Hepatocyte (in vitro differentiated cells): ENCODE measurements around the gene KIF6. TPM values are rescaled to one million over a fixed set of nuclear protein-coding genes. Genes with fewer than 3 reads are reported as not detected.

Experiments used
- DNase-seq: peaks from one replicate; pipeline ENCODE4 v3.0.0-alpha.2; 2016; ENCODE audit warnings: low spot score
- H2AFZ ChIP-seq: fragments of 200-600 bp; sonication (generic); 2 replicates; pipeline ENCODE4 v1.6.0; 2016; ENCODE audit warnings: antibody characterized with exemption, mild to moderate bottlenecking
- H3K27ac ChIP-seq: fragments of 200-600 bp; sonication (generic); 2 replicates; pipeline ENCODE4 v1.5.1; 2016; ENCODE audit warnings: mild to moderate bottlenecking
- H3K27me3 ChIP-seq: fragments of 200-600 bp; sonication (generic); 2 replicates; pipeline ENCODE4 v1.6.1; 2016
- H3K36me3 ChIP-seq: fragments of 200-600 bp; sonication (generic); replicated peaks from 2 replicates; pipeline ENCODE4 v1.5.1; 2016; ENCODE audit warnings: low read depth; ENCODE audit not compliant: insufficient read depth
- H3K4me1 ChIP-seq: fragments of 200-600 bp; sonication (generic); 2 replicates; pipeline ENCODE4 v1.5.1; 2016; ENCODE audit warnings: mild to moderate bottlenecking, moderate library complexity; ENCODE audit not compliant: insufficient read depth
- H3K4me2 ChIP-seq: fragments of 200-600 bp; sonication (generic); 2 replicates; pipeline ENCODE4 v1.6.0; 2016
- H3K4me3 ChIP-seq: fragments of 200-600 bp; sonication (generic); 2 replicates; pipeline ENCODE4 v1.5.1; 2016; ENCODE audit warnings: mild to moderate bottlenecking
- H3K79me2 ChIP-seq: fragments of 200-600 bp; sonication (generic); 2 replicates; pipeline ENCODE4 v1.6.0; 2017; ENCODE audit warnings: mild to moderate bottlenecking
- H3K9me2 ChIP-seq: fragments of 200-600 bp; sonication (generic); replicated peaks from 2 replicates; pipeline ENCODE4 v1.6.0; 2017; ENCODE audit warnings: mild to moderate bottlenecking; ENCODE audit not compliant: insufficient read depth
- H3K9me3 ChIP-seq: fragments of 200-600 bp; sonication (generic); 2 replicates; pipeline ENCODE4 v1.5.1; 2016; ENCODE audit warnings: low read depth, mild to moderate bottlenecking
- H4K20me1 ChIP-seq: fragments of 200-600 bp; sonication (generic); 2 replicates; pipeline ENCODE4 v1.6.0; 2016; ENCODE audit warnings: mild to moderate bottlenecking; ENCODE audit not compliant: insufficient read depth, poor library complexity, severe bottlenecking
- CTCF ChIP-seq: fragments of 200-600 bp; sonication (generic); IDR thresholded peaks from 2 replicates; pipeline ENCODE4 v1.5.1; 2016; ENCODE audit warnings: antibody characterized with exemption, mild to moderate bottlenecking; ENCODE audit not compliant: poor library complexity
- EZH2 ChIP-seq: fragments of 200-600 bp; sonication (generic); IDR thresholded peaks from 2 replicates; pipeline ENCODE4 v1.6.1; 2016; ENCODE audit warnings: antibody characterized with exemption, mild to moderate bottlenecking, borderline replicate concordance
- EZH2phosphoT487 ChIP-seq: fragments of 200-600 bp; sonication (generic); IDR thresholded peaks from one replicate; pipeline ENCODE4 v1.6.1; 2018; ENCODE audit warnings: antibody characterized with exemption, mild to moderate bottlenecking, low read depth, moderate library complexity; ENCODE audit not compliant: unreplicated experiment, severe bottlenecking
- WGBS: methylation state at CpG from one replicate; pipeline ENCODE4 v1.1.6; 2016; ENCODE audit warnings: low lambda C conversion rate; ENCODE audit errors: missing lambda C conversion rate; 5-methylcytosine and 5-hydroxymethylcytosine counted together
- polyA plus RNA-seq: library from polyadenylated mRNA; unstranded; fragments of >200 nt; fragmentation: Nextera tagmentation; extraction: Ambion mirVana; gene quantifications from 2 replicates; pipeline ENCODE4 v1.2.1, GENCODE V29; 2016
- total RNA-seq: library from RNA; depleted of rRNA; stranded (reverse); fragments of >200 nt; gene quantifications from 2 replicates; pipeline ENCODE4 v1.2.3, GENCODE V29; 2014

KIF6 gene
- total and polyA plus RNA-seq, 2 experiments from 2014 or later = 0.87 to 2.3 TPM

- H4K20me1 ChIP-seq = no peaks in the 10 kb centered on the region
- no peak overlapping the region for H3K4me2 ChIP-seq
- no peak overlapping the region for H3K4me3 ChIP-seq
- H3K79me2 ChIP-seq = no peaks in the 10 kb centered on the region
- DNase-seq = no peak
- no peak overlapping the region for H2AFZ ChIP-seq
- H3K4me1 ChIP-seq = no peaks in the 10 kb centered on the region
- H3K27me3 ChIP-seq = no peaks in the 10 kb centered on the region
- no peaks in the 10 kb centered on the region for H3K9me2 ChIP-seq
- H3K36me3 ChIP-seq = no peaks in the 10 kb centered on the region
- no peak for TF ChIP-seq EZH2phosphoT487
- TF ChIP-seq EZH2 = no peak
- TF ChIP-seq CTCF = no peak
- H3K9me3 ChIP-seq = no peaks in the 10 kb centered on the region
- WGBS = 59% methylated on average over 2 of the region's 2 CpGs
- no peak overlapping the region for H3K27ac ChIP-seq
Observed at GRCh38 chr6:39451831-39452230, 273.4 kb downstream of the KIF6 start.

- Histone ChIP-seq H3K36me3 (no peaks in the 10 kb centered on the region), H4K20me1 (no peaks in the 10 kb centered on the region), H2AFZ (no peak overlapping the region), H3K9me3 (no peaks in the 10 kb centered on the region), H3K4me3 (no peak overlapping the region), H3K27ac (no peak overlapping the region), H3K9me2 (no peaks in the 10 kb centered on the region), H3K79me2 (no peaks in the 10 kb centered on the region), H3K27me3 (no peaks in the 10 kb centered on the region), H3K4me1 (no peaks in the 10 kb centered on the region), H3K4me2 (no peak overlapping the region)
- 93% methylated on average over 5 of the region's 5 CpGs for WGBS
- TF ChIP-seq EZH2phosphoT487 (no peak), CTCF (no peak), EZH2 (no peak)
- DNase-seq = no peak
Observed at GRCh38 chr6:39449022-39449421, 276.2 kb downstream of the KIF6 start.

GRCh38 chr6:39446909-39447308, 278.3 kb downstream of the KIF6 start:
- no peak overlapping the region for H3K4me3 ChIP-seq
- H3K9me2 ChIP-seq = no peaks in the 10 kb centered on the region
- H3K9me3 ChIP-seq = no peaks in the 10 kb centered on the region
- no peak overlapping the region for H3K4me2 ChIP-seq
- TF ChIP-seq EZH2 (no peak), EZH2phosphoT487 (no peak), CTCF (no peak)
- H3K4me1 ChIP-seq = no peaks in the 10 kb centered on the region
- H3K79me2 ChIP-seq = no peaks in the 10 kb centered on the region
- H3K36me3 ChIP-seq = no peaks in the 10 kb centered on the region
- 95% methylated on average over 2 of the region's 2 CpGs for WGBS
- no peaks in the 10 kb centered on the region for H4K20me1 ChIP-seq
- no peak overlapping the region for H3K27ac ChIP-seq
- H3K27me3 ChIP-seq = no peaks in the 10 kb centered on the region
- H2AFZ ChIP-seq = no peak overlapping the region
- no peak for DNase-seq

GRCh38 chr6:39445667-39446066, 279.5 kb downstream of the KIF6 start:
- Histone ChIP-seq H3K27ac (no peak overlapping the region), H4K20me1 (no peaks in the 10 kb centered on the region), H3K9me2 (no peaks in the 10 kb centered on the region), H2AFZ (no peak overlapping the region), H3K27me3 (no peaks in the 10 kb centered on the region), H3K79me2 (no peaks in the 10 kb centered on the region), H3K9me3 (no peaks in the 10 kb centered on the region), H3K36me3 (no peaks in the 10 kb centered on the region), H3K4me1 (no peaks in the 10 kb centered on the region), H3K4me2 (no peak overlapping the region), H3K4me3 (no peak overlapping the region)
- no peak for TF ChIP-seq CTCF
- no peak for TF ChIP-seq EZH2phosphoT487
- TF ChIP-seq EZH2 = no peak
- no peak for DNase-seq
- WGBS = 68% methylated on average over 1 of the region's 1 CpG
